DND-41 (cell line): Measurements from ENCODE around the gene TFAP2A.
A peak's percentile ranks its signal among the peaks of the same experiment; 100 is the strongest.

Source experiments
- ATAC-seq: fragments of 200-7000 bp; cut with Tn5 transposase; 3 replicates; pipeline ENCODE4 v1.9.1; 2021; ENCODE audit warnings: low read depth; ENCODE audit not compliant: insufficient read depth
- DNase-seq: peaks from one replicate; pipeline ENCODE4 v3.0.0-alpha.2; 2020
- H2AFZ ChIP-seq: 2 replicates; pipeline ENCODE4 v1.6.0; 2012; ENCODE audit warnings: low read depth, low read length
- H3K27ac ChIP-seq: 2 replicates; pipeline ENCODE4 v1.5.1; 2012; ENCODE audit warnings: low read length, inconsistent platforms
- H3K27me3 ChIP-seq: fragments of 200-600 bp; sonication (generic); 2 replicates; pipeline ENCODE4 v1.6.0; 2012; ENCODE audit warnings: low read length, mild to moderate bottlenecking, inconsistent platforms; ENCODE audit not compliant: insufficient read depth, poor library complexity
- H3K36me3 ChIP-seq: 2 replicates; pipeline ENCODE4 v1.5.1; 2012; ENCODE audit warnings: low read length, inconsistent platforms; ENCODE audit not compliant: insufficient read depth
- H3K4me1 ChIP-seq: 2 replicates; pipeline ENCODE4 v1.5.1; 2012; ENCODE audit warnings: mild to moderate bottlenecking, low read length; ENCODE audit not compliant: insufficient read depth
- H3K4me2 ChIP-seq: 2 replicates; pipeline ENCODE4 v1.6.0; 2012; ENCODE audit warnings: mild to moderate bottlenecking, moderate library complexity, low read length, inconsistent platforms; ENCODE audit not compliant: insufficient read depth
- H3K4me3 ChIP-seq, 2 experiments: fragments of 200-600 bp in 1 of 2; shearing (Covaris generic) in 1 of 2; 2 replicates each; pipeline ENCODE4 v1.5.1; 2012 to 2016; ENCODE audit warnings: inconsistent platforms in 2 of 2, low read length in 2 of 2, mild to moderate bottlenecking in 2 of 2, low read depth in 1 of 2, moderate library complexity in 1 of 2
- H3K79me2 ChIP-seq: 2 replicates; pipeline ENCODE4 v1.6.0; 2012; ENCODE audit warnings: low read length, inconsistent platforms; ENCODE audit not compliant: insufficient read depth
- H3K9ac ChIP-seq: 2 replicates; pipeline ENCODE4 v1.6.0; 2012; ENCODE audit warnings: low read depth, mild to moderate bottlenecking, inconsistent platforms, low read length, moderate library complexity
- H3K9me3 ChIP-seq: 2 replicates; pipeline ENCODE4 v1.5.1; 2012; ENCODE audit warnings: low read length, moderate library complexity, mild to moderate bottlenecking, inconsistent platforms; ENCODE audit not compliant: insufficient read depth, severe bottlenecking
- H4K20me1 ChIP-seq: 2 replicates; pipeline ENCODE4 v1.6.0; 2012; ENCODE audit warnings: low read length; ENCODE audit not compliant: insufficient read depth
- EZH2 ChIP-seq: IDR thresholded peaks from 3 replicates; pipeline ENCODE4 v1.6.1; 2012; ENCODE audit warnings: borderline replicate concordance, low read depth, mild to moderate bottlenecking, moderate library complexity, low read length, inconsistent platforms; ENCODE audit not compliant: severe bottlenecking
- TF ChIP-seq, protein P1 (sequence below): IDR thresholded peaks from 2 replicates; pipeline ENCODE4 v1.5.1; 2012; ENCODE audit warnings: borderline replicate concordance, low read length, moderate library complexity, mild to moderate bottlenecking; ENCODE audit not compliant: poor library complexity, severe bottlenecking; ENCODE audit errors: extremely low read depth

The TFAP2A gene

DNA sequence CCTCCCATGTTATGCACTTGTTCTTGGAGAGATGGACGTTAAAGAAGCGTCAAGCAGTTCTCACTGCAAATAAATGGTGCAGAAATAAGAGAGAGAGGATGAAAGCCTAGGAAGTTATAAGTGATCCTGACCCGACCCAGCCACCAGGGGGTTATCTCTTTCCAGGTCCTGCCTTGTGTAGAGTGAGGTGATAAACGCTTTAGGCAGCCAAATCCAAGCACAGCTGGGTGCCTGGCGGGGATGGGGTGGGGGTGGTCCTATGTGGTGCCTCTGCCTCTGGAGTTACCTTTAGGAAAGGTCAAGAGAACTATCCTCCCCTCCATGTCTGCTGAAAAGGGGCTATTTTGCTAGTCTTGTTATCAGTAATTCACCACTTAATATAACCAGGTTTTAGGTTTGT lies 9.2 kb upstream of the TFAP2A start:
- Histone ChIP-seq H3K27me3 (no peaks in the 10 kb centered on the region), H3K4me1 (no peaks in the 10 kb centered on the region), H3K79me2 (no peaks in the 10 kb centered on the region), H3K4me2 (no peak overlapping the region), H3K9ac (no peak overlapping the region), H3K27ac (no peak overlapping the region), H3K4me3 (no peak overlapping the region), H3K36me3 (no peaks in the 10 kb centered on the region), H4K20me1 (no peaks in the 10 kb centered on the region), H3K9me3 (no peaks in the 10 kb centered on the region), H2AFZ (no peak overlapping the region)
- TF ChIP-seq, protein P1, sequence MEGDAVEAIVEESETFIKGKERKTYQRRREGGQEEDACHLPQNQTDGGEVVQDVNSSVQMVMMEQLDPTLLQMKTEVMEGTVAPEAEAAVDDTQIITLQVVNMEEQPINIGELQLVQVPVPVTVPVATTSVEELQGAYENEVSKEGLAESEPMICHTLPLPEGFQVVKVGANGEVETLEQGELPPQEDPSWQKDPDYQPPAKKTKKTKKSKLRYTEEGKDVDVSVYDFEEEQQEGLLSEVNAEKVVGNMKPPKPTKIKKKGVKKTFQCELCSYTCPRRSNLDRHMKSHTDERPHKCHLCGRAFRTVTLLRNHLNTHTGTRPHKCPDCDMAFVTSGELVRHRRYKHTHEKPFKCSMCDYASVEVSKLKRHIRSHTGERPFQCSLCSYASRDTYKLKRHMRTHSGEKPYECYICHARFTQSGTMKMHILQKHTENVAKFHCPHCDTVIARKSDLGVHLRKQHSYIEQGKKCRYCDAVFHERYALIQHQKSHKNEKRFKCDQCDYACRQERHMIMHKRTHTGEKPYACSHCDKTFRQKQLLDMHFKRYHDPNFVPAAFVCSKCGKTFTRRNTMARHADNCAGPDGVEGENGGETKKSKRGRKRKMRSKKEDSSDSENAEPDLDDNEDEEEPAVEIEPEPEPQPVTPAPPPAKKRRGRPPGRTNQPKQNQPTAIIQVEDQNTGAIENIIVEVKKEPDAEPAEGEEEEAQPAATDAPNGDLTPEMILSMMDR, result peak; percentile 13
- TF ChIP-seq EZH2, result no peak
- DNase-seq (no peak), ATAC-seq (no peak)

DNA sequence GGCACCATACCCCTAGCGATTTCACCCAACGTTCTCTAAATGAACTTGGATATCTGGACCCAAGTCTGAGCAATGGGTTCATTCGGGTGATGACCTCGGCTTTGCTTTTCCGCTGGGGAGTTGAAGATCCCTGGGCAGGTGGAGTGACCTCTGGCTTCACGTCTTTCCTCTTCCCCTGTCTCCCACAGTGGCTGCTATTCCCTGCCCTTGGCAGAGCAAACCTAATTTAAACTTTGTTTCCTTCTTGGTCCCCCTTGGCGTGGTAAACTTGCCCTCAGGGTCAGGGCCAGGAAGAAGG lies 7.8 kb upstream of the TFAP2A start:
- Histone ChIP-seq H3K4me1 (no peaks in the 10 kb centered on the region), H3K27ac (no peak overlapping the region), H3K36me3 (no peaks in the 10 kb centered on the region), H3K9ac (no peak overlapping the region), H3K9me3 (no peaks in the 10 kb centered on the region), H3K4me2 (no peak overlapping the region), H2AFZ (no peak overlapping the region), H4K20me1 (no peaks in the 10 kb centered on the region), H3K27me3 (no peaks in the 10 kb centered on the region), H3K4me3 (no peak overlapping the region), H3K79me2 (no peaks in the 10 kb centered on the region)
- no peak for DNase-seq
- TF ChIP-seq, protein P1, result no peak
- no peak for TF ChIP-seq EZH2
- no peak for ATAC-seq

DNA sequence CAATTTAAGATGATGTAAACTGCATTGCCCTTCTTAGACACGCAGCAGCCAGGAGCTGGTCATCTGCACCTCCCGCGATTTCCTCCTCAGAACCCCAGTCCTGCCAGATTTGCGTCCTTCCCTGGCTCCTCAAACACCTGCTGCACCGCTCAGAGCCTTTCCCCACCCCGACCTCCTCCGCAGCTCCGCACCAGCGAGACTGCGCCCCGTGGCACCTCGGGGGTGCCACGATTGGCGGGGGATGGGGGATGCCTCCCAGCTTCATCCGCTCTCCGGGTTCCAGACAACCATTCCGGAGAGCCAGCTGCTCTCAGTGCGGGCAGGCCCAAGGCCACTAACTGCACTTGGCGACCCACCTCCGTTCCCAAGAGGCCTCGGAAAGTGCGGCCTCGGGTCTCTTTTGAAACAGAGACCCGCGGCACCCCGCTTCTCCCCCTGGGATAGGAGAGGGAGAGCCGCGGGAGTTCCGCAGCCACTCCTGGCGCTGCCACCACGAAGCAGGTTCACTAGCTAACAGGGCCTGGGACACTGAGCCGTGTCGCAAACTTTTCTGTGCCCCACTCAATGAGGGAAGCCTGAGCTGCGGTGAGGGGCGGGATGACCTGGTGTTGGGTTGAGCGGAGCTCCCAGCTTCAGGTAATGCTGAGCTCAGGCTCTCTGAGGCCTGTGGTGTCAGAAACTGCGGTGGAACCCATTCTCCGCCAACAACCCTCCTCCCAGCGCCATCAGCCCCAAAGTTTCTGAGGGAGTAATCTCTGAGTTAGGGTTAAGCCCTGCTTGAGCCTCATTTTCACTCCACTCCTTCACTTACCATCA lies 7.3 kb upstream of the TFAP2A start:
- Histone ChIP-seq H3K27ac (no peak overlapping the region), H3K36me3 (no peaks in the 10 kb centered on the region), H2AFZ (no peak overlapping the region), H3K4me1 (no peaks in the 10 kb centered on the region), H3K79me2 (no peaks in the 10 kb centered on the region), H3K4me2 (no peak overlapping the region), H3K9ac (no peak overlapping the region), H4K20me1 (no peaks in the 10 kb centered on the region), H3K27me3 (no peaks in the 10 kb centered on the region), H3K9me3 (no peaks in the 10 kb centered on the region), H3K4me3 (no peak overlapping the region)
- DNase-seq (no peak), ATAC-seq (no peak)
- no peak for TF ChIP-seq EZH2
- TF ChIP-seq, protein P1, result no peak
